DMS 273 treated with DMSO at 0.1 percent for 48 hours (cell line): ENCODE results near the gene DNAJC22.
"Not testable (repeated sequence)": the region's sequence is repeated elsewhere in the genome, so short reads cannot be mapped to it uniquely, and the experiment has no call there.

ENCODE experiments used
- DNase-seq: peaks from one replicate; lab custom pipeline; 2025; lab: John Stamatoyannopoulos, UW

DNAJC22 gene

GRCh38 chr12:49375406-49375805, 28.7 kb downstream of the DNAJC22 start:
- no peak for DNase-seq

DNA sequence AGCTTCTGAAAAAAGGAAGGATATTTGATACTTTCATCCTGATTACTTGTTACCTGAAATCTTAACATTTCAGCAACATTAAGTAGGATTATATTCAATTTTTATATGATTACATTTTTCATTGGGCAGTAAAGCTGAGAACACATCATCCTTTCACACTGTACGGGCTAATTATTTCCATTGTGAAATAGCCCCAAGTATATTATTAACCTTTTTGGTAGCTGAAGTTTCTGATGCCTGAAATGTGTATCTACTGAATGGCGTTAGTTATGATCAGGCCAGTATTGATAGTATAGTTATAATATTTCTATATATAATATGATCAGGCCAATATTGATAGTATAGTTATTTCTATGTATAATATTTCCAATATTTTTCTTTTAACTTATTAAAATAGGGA, 30.7 kb downstream of the DNAJC22 start:
- DNase-seq = no peak

DNA sequence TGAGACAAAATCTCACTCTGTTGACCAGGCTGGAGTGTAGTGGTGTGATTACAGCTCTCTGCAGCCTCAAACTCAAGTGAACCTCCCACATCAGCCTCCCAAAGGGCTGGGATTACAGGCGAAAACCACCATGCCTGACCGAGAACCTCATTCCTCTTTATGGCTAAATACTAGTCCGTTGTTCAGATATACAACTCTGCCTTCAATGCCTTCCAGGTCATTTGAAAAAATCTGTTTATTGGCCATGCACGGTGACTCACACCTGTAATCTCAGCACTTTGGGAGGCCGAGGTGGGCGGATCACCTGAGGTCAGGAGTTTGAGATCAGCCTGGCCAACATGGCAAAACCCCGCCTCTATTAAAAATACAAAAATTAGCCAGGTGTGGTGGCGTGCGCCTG, 33.5 kb downstream of the DNAJC22 start:
- not testable (repeated sequence) for DNase-seq

GRCh38 chr12:49388682-49389386, 42.1 kb downstream of the DNAJC22 start:
- DNase-seq = no peak

DNA sequence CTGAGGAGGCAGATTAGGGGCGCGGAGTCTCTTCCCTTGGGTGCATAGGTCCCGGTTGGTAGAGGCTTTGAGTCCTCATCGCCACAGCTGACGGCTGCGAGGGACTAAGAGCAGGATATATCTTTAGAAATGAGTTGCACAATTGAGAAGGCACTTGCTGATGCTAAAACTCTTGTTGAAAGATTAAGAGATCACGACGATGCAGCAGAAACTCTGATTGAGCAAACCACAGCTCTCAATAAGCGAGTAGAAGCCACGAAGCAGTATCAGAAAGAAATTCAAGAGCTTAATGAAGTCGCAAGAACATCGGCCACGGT, 42.7 kb downstream of the DNAJC22 start:
- no peak for DNase-seq

DNA sequence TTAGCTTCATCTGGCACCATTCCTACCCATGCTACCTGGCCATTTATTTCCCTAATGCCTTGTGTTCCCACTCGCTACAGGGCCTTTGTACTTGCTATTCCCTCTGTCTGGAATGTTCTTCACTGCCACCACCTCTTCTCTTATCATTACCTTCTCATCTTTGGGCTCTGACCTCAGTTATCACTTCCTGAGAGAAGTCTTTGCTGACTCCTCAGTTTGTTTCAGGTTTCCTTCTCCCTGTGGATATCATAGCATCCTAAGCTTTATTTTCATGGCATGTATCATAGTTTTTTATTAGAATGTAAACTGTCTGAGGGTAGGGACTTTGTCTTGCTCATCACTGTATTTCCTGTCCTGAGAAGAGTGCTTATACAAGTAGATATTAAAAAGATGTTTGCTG, 50.3 kb downstream of the DNAJC22 start:
- no peak for DNase-seq

DNA sequence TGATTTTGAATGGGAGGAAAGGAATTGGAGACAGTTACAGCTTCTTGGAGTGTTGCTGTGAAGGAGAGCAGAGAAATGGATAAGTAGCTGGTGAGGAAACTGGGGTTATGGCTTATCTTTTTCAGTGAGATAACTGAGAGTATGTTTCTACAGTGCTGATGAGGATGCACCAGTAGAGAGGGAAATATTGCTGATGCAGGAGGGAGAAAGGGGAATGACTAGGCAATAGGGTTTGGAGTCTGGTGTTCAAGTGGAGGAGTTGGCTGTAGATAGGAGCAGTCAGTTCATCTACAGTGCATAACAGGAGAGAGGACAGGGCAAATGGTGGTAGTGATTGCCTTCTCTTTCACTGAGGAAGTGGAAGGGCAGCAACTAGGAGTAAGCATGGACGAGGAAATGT, 53.6 kb downstream of the DNAJC22 start:
- DNase-seq = no peak
